GM19043 (cell line): ENCODE measurements around the gene SETDB2.
A peak's percentile ranks its signal among the peaks of the same experiment; 100 is the strongest.
"Not testable (repeated sequence)": the region's sequence is repeated elsewhere in the genome, so short reads cannot be mapped to it uniquely, and the experiment has no call there.

ENCODE experiments used
- ATAC-seq: cut with Tn5 transposase; IDR thresholded peaks from one replicate; pipeline ENCODE4 v1.9.1; 2021; ENCODE audit warnings: low read depth; ENCODE audit not compliant: unreplicated experiment

The SETDB2 gene

DNA sequence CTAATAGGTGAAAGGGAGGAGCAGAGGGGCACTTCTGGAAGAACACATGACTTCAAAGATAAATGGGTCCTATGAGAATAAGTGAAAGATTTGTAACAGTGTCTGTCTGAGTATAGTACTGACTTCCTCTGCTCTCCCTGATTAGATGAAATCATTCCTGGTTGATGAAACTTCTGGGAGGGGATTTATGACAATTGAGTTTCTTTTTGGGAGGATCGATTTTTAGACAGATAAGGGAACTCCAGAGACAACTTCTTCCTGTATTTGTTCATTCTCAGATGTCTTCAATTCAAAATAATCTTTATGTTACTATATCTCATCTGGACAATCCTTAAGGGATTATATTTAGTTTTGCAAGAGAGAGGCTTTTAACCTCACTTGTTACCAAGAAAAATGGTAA is 20.0 kb downstream of the SETDB2 start:
- no peak for ATAC-seq

DNA sequence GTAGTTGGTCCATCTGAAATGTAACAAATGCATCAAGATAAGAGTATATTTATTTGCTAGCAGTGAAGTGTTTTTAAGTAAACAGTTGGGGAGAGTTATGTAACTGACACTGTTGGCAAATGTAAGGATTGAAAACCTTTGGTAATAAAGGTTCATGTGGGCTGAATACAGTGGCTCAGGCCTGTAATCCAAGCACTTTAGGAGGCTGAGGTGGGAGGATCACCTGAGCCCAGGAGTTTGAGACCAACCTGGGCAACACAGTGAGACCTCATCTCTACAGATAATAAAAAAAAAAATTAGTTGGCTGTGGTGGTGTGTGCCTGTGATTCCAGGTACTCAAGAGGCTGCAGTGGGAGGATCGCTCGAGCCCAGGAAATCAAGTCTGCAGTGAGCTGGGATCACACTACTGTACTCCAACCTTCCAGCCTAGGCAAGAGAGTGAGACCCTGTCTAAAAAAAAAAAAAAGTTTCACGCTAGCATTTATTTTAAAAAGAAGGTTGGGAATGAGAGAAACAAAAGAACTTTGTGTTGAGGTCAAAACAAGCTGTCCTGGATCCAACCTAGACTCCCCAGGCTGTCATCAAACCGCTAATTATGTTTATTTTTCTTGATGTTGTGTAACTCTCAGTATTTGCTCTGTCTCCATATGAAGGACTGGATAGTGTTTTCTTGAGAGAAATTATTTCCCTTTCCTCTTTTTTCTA is 20.7 kb downstream of the SETDB2 start:
- ATAC-seq = no peak

DNA sequence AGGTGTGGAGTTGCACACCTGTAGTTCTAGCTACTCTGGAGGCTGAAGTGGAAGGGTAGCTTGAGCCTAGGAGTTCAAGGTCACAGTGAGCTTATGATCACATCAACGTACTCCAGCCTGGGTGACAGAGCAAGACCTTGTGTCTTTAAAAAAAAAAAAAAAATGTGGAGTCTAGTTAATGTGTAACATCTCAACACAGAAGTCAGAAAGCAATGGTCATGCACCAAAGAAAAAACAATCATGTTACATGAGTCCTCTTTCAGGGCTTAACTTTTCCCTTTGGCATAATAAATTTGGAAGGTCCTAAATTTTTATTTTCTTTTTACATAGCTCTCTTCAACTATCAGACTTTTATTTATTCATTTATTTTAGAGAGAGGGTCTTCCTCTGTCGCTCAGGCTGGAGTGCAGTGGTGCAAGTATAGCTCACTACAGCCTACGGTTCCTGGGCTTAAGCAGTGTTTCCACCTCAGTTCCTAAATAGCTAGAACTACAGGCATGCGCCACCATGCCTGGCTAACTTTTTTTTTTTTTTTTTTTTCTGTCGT is 22.3 kb downstream of the SETDB2 start:
- no peak for ATAC-seq

DNA sequence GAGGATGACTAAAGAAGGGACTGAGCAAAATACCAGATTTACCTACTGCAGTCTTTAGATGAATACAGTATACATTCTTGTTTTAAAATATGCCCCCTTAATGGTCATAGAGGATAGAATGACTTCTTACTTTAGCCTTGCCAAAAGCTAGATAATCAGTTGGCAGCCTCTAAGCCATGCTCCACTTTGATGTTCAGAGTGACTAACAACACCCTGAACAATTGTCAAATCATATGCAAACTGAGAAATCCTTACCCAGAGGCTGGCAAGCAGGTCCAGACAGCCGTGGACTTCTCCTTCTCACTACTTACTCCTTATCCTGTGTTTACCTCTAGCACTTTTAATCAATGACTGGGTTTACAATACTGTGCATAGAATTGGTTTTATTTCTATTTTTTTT is 28.1 kb downstream of the SETDB2 start:
- no peak for ATAC-seq

DNA sequence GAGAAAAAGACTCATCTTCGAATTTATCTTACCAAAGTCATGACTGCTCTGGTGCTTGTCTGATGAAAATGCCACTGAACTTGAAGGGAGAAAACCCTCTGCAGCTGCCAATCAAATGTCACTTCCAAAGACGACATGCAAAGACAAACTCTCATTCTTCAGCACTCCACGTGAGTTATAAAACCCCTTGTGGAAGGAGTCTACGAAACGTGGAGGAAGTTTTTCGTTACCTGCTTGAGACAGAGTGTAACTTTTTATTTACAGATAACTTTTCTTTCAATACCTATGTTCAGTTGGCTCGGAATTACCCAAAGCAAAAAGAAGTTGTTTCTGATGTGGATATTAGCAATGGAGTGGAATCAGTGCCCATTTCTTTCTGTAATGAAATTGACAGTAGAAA is 32.5 kb downstream of the SETDB2 start:
- no peak for ATAC-seq

DNA sequence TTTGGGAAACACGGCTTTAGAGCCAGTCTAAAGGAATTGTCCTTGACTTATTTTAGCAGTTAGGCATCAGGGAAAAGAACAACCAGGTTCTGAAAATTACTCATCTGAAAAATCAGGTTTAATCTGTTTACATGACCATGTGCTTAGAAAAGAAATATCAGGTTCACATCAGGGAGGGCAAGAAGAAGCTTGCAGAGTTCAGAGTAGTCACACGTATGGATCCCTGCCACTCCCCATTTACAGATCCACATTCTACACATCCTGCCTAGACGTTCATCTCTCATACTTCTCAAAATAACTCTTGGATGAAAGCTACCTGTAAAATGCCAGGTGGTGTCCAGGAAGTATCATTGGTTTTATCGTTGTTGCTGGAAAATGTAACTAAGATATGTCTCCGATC is 37.7 kb downstream of the SETDB2 start:
- ATAC-seq = no peak

DNA sequence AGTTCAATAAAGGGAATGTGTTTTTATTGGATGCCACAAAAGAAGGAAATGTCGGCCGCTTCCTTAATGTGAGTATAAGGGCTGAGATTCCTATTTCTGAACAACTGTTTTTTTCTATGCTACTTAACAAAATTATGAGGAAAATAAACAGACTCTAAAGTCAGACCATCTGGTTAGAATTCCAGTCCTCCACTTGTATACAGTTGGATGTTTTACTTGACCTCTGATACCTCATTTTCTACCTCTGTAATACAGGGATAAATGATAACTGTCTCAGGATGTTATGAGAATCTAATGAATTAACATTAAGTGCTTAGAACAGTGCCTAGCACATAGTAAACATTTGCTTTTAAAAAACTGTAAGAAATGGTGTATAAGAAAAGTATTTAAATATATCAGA is 44.5 kb downstream of the SETDB2 start:
- ATAC-seq = no peak

DNA sequence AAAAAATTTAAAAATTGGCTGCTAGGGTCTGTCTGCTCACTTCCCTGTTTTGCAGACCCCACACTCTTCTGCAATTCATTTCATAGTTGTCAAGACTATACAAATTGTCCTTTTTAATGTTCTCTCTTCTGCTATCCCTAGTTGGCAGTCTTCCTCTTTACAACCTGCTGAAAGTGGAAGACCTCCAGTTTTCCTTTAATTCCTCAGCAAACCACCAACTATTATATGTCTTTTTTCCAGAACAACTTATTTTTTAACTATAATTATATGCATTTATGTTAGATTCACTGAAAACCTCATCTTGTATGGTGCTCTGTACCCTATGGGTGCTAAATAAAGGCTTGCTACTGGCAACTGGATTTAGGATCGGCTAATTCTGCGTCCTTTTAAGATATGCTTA is 50.6 kb downstream of the SETDB2 start:
- ATAC-seq = no peak

DNA sequence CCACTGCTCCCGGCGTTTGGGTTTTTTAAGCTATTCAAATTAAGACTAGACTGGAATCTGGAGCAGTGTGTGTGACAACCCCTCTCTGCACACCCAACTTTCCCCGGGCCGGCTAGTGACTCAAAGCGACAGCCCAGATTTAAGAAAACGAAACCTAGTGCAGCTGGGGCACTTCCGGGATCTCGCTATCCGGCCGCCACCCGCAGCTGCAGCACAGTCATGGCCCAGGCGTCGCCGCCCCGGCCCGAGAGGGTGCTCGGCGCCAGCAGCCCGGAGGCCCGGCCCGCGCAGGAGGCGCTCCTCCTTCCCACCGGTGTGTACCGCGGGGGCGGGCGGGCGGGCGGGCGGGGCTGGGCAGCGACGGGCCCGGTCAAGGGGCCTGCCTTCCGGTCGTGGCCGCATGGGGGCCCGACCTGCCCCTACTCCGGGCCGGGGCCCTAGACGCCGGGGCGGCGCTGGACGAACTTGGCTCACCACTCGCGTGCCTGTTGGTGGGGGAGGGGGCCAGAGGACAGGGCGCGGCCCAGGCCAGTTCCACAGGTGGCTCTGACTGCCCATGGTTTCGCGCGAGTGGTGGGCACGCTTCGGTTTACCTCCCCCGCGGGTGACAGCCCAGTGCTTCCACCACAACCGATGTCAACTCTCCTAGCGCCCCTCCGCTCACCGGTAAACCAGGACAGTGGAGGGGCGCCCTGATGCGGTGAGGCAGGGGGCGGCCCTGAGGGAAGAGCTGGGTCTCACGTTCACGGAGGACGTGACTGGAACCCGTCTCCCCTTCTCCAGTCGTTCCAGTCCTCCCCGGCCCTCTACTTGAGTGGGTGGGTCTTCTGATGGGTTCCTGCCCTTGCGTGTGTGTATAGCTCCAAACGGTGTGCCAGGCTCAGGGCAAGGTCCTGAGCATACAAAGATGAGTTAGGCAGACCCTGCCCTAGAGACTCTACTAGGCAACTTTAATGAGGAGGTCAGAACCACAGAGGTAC is 52.0 kb downstream of the SETDB2 start, which contains the start of gene PHF11:
TSS of gene PHF11 (plus strand) at position 171 of the 980 bp plus-strand sequence. CDS start at position 220, 49 bp downstream.
- peak; percentile 81 for ATAC-seq

DNA sequence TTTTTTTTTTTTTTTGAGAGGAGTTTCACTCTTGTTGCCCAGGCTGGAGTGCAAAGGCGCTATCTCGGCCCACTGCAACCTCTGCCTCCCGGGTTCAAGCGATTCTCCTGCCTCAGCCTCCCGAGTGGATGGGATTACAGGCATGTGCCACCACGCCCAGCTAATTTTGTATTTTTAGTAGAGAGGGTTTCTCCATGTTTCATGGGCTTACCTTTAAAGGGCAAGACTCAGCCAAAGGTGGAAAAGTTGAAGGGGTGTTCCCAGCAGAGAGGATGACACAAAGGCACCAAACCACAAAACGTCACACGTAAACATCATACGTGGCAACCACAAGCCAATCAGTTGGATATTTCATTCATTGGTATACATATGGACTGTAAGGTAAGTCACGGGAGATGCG is 52.8 kb downstream of the SETDB2 start:
- ATAC-seq = not testable (repeated sequence)

DNA sequence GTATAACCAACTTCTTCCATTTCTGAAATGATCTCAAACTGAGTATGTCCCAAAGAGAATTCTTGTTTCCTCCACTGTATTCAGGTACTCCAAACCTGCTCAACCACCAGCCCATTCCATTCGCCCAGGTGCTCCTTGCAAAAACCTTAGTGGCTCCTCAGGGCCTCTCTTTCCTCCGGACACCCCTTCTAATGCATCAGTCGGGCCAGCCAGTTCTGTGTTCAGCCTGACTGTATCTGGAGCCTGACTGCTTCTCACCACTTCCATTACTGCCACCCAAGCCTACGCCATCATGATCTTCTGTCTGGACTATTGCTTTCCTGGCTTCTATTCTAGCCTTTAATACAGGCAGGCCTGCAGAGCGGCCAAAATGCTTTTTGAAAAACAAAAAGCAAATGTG is 53.2 kb downstream of the SETDB2 start:
- no peak for ATAC-seq

DNA sequence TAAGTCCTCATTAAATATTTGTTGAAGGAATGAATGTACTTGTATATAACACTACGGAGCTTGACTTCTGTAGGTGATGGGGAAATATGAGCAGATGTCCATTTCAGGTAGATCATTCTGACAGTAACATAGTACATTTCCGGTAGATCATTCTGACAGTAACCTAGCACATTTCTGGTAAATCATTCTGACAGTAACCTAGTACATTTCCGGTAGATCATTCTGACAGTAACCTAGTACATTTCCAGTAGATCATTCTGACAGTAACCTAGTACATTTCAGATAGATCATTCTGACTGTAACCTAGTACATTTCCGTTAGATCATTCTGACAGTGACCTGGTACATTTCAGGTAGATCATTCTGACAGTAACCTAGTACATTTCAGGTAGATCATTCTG is 54.1 kb downstream of the SETDB2 start:
- no peak for ATAC-seq

DNA sequence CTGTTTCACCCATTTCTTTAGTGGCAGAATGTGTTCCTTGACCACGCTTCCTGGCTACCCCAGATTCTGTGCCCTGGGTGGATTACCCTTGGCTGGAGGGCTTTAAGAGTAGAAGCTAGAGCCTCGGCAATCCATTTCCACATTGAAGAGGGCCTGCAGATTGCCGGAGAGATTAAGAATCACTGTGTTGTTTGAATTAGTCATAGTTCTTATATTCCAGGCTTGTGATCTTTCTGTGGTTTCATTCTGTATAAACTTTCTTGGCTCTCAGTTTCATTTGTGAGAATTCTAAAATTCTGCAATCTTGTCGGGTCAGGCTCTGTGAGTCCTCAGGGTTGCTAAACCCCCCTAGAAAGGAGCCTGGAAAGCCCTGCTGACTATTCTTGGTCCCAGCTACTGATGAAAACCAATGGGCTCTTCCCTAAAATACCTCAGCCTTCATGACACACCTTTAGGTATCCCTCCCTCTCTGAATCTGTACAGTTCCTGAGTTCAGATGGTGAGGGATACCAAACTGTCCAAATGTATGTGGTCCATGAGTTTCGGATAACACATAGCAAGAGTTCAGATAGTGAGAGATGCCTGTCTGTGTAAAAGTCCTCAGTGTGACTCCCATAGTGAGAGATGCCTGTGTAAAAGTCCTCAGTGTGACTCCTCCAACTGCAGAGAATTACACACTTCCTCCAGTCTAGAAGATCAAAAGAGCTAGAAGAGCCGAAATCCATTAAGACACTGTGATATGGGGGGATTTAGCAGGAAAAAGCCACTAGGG is 56.0 kb downstream of the SETDB2 start:
- no peak for ATAC-seq

DNA sequence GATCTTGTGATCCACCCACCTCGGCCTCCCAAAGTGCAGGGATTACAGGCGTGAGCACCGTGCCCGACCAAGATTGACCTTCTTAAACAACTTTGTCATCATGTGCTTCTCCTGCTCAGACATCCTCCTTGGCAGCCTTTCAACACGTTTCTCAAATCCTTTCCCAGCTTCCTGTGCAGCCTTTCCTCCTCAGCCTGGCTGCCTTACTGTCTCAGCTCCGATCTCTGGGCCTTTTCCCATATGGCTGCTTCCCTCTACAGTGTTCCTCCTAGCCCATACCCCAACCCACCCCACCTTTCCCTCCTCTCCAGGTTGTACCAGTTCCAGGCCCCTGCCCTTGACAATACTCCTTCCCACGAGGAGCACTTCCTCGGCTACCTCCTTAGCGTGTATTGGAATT is 58.9 kb downstream of the SETDB2 start:
- no peak for ATAC-seq

DNA sequence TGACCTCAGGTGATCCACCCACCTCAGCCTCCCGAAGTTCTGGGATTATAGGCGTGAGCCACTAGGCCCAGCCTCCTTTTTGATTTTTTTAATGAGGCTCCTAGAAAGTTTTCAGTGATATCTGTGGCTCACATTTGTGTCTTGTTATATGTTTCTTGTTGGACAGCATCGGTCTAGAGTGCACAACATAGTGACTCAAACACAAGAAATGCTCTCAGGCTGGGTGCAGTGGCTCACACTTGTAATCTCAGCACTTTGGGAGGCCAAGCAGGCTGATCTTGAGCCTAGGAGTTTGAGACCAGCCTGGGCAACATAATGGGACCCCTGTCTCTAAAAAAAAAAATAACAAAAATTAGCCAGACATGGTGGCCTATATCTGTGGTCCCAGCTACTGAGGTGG is 59.9 kb downstream of the SETDB2 start:
- no peak for ATAC-seq

DNA sequence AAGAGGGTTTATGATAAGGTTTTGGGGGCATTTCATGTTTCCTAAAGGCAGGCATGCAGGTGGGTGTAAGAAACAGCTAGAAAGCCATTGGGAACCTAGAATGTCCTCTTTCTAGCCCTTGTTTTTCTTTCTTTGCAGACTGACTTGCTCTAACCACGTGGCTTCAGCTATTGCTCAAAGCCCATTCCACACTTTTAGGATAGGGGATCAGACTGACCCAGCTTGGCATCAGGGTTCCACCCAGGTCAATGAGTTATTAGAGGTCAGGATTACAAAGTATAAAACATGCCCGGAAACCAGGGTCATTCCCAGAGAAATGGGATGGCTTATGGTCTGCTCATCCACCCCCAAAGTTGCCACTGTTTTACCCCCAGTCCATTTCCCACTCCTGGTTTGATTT is 68.5 kb downstream of the SETDB2 start:
- no peak for ATAC-seq

DNA sequence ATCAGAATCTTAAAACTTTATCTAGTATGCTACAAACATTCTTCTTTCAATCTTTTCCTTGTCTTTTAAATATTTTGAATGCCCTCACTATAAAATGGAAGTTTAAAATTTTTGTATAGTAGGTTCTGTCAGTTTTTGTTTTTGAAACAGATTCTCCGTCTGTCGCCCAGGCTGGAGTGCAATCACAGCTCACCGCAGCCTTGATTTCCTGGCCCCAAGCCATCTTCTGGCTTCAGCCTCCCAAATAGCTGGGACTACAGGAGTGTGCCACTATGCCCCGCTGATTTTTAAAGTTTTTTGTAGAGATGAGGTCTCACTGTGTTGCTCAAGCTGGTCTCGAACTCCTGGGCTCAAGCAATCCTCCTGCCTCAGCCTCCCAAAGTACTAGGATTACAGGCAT is 72.4 kb downstream of the SETDB2 start:
- ATAC-seq = no peak

DNA sequence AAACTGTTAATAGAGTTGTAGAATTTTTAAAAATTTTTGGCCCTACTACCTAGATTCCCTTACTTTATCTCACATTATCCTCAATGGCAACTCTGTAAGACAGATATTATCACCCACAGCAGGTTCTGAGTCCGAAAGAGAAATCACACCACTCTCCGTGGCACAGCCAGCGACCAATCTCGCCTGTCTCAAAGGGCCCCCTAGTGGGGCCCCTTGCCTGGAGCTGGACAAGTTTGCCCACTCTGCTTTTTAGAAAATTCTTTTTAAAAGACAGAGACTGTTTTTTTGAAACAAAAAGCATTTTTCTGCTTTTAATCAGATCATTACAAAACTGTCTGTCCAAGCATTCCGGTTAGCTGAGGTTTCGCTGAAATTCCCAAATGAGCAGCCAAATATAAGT is 73.4 kb downstream of the SETDB2 start:
- no peak for ATAC-seq

DNA sequence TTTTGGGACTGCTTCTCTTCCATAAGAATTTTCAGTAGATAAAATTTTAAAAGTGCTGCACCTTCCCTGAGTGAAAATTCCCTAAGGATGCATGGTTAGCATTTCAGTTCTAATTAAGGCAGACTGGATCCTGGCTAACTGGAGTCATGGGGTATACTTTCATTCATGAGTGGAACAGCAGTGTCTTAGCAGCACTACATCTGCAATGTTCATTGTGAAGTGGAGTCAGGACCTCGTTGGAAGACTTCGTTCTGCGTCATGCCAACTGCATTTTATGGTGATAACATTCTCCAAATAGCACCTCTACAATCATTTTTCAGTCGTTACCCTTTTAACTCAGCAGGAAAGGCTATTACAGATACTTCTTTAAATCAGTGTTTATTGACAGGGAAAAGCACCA is 77.2 kb downstream of the SETDB2 start:
- ATAC-seq = no peak

DNA sequence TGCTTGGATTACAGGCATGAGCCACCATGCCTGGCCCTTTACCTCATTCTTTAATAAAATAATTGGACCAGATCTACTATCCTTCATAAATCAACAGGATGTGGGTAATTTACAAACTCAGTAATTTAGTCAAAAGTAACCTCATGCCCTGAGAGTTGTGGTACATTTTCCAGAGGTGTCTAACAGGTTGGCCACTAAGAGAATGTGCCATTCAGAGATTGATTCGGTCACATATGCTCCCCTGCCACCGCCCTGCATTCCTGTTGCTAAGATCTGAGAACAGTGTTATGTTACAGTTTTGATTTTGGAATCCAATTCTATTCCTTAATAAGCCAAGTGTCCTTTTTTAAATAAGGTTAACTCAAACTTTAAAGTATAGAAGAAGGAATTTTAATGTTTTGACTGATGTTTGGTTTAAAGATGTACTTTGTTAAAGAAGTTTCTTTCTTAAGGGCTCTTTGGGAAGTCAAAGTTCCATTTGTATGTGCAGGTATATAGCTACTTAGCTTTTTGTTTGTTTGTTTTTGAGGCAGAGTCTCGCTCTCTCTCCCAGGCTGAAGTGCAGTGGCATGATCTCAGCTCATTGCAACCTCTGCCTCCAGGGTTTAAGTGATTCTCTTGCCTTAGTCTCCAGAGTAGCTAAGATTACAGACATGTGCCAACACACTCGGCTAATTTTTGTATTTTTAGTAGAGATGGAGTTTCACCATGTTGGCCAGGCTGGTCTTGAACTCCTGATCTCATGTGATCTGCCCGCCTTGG is 80.8 kb downstream of the SETDB2 start:
- no peak for ATAC-seq
